AG04449 (cell line): ENCODE results near the gene ZNFX1.

ENCODE experiments used
- CTCF ChIA-PET: fragments of 350-600 bp; formaldehyde crosslinking; extraction: SDS; loops from one replicate; lab custom pipeline; 2021; ENCODE audit warnings: antibody characterized with exemption; lab: Yijun Ruan, JAX
- POLR2A ChIA-PET: fragments of 400-600, 350-600 bp; formaldehyde crosslinking; extraction: SDS; loops from one replicate; lab custom pipeline; 2020; ENCODE audit warnings: antibody characterized with exemption, inconsistent platforms; lab: Yijun Ruan, JAX
- DNase-seq: peaks from one replicate; pipeline ENCODE4 v3.0.0-alpha.2; 2010; ENCODE audit warnings: low read depth, low spot score
- H3K4me3 ChIP-seq: 2 replicates; pipeline ENCODE4 v1.5.1; 2011; ENCODE audit warnings: low read depth, mild to moderate bottlenecking, control low read depth, low read length
- TF ChIP-seq, protein P1 (sequence below): IDR thresholded peaks from one replicate; pipeline ENCODE4 v1.5.1; 2011; ENCODE audit warnings: mild to moderate bottlenecking, moderate library complexity, low read length, control low read depth, inconsistent platforms; ENCODE audit not compliant: insufficient read depth; ENCODE audit errors: missing control alignments

The ZNFX1 gene

DNA sequence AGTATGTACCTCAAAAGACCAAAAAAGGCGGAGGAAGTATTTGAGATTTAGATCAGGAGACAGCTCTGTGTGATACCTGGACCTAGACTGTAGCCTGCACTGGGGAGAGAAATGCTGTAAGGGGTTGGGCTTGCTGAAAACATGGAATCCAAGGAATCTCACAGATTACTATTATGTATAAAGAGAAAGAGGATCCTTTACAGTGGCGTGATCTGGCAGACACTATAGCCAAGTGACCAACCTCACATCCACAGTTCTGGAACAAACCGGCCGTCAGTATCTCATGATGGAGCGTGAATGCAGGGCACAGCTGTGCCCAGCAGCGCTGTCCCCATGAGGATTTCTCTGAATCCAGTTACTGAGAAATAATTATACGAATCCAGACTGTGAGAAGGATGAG is 46.4 kb downstream of the ZNFX1 start:
- DNase-seq = no peak
- ChIA-PET POLR2A (no interaction called here), CTCF (interaction anchor here (0.9 to 2.1 kb wide), 2 partner anchors 14 kb away, joined by 3 to 8 read pairs; no protein-coding TSS in a partner anchor)
- no peak overlapping the region for H3K4me3 ChIP-seq
- TF ChIP-seq, protein P1, sequence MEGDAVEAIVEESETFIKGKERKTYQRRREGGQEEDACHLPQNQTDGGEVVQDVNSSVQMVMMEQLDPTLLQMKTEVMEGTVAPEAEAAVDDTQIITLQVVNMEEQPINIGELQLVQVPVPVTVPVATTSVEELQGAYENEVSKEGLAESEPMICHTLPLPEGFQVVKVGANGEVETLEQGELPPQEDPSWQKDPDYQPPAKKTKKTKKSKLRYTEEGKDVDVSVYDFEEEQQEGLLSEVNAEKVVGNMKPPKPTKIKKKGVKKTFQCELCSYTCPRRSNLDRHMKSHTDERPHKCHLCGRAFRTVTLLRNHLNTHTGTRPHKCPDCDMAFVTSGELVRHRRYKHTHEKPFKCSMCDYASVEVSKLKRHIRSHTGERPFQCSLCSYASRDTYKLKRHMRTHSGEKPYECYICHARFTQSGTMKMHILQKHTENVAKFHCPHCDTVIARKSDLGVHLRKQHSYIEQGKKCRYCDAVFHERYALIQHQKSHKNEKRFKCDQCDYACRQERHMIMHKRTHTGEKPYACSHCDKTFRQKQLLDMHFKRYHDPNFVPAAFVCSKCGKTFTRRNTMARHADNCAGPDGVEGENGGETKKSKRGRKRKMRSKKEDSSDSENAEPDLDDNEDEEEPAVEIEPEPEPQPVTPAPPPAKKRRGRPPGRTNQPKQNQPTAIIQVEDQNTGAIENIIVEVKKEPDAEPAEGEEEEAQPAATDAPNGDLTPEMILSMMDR = no peak

DNA sequence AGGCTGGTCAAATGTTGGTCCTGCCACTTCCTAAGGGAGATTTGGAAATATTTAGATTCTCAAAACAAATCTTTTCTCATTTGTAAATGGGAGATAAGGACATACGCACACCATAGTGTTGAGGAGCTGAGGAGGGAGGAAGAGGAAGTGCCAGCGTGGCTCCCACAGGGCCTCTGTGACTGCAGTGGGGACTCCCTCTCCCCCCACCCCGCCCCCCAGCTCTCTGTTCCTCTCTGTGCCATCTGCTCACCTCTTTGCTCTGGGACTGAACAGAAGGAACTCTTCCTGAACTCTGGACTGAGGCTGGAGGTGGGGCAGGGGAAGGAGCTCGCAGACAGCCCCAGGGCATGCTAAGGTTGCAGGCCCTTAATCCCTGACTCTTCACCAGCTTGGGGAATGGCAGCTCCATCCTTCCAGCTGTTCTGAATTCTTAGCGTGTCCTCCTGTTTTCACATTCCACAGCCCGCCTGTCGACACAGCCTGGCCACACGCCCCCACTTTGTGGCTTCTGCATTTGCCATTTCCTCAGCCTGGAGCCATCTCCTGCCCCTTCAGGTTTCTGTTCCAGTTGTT is 47.2 kb downstream of the ZNFX1 start:
- TF ChIP-seq, protein P1 = no peak
- ChIA-PET POLR2A (no interaction called here), CTCF (interaction anchor here (1.0 to 2.1 kb wide), 2 partner anchors 13 to 15 kb away, joined by 3 to 8 read pairs; no protein-coding TSS in a partner anchor)
- H3K4me3 ChIP-seq = no peak overlapping the region
- no peak for DNase-seq

DNA sequence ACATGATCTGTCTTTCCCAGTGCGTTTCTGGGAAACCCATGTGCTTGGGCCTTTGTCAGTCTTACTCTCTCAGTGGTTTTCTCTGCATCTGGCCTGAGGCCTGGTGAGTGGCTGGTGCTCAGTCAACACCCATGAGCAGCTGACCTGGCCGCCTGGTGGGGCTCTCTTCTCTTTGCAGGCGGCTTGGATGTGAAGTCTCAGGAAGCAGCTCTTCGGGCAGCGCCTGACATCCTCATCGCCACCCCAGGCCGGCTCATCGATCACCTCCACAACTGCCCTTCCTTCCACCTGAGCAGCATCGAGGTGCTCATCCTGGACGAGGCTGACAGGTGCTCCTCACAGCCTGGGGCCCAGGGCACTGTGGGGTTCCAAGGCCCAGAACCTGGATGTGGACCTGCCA is 47.8 kb downstream of the ZNFX1 start:
- TF ChIP-seq, protein P1 = no peak
- ChIA-PET CTCF (interaction anchor here (1.0 kb wide), 1 partner anchor 13 kb away, joined by 3 read pairs; no protein-coding TSS in a partner anchor), POLR2A (no interaction called here)
- DNase-seq = no peak
- H3K4me3 ChIP-seq = no peak overlapping the region

DNA sequence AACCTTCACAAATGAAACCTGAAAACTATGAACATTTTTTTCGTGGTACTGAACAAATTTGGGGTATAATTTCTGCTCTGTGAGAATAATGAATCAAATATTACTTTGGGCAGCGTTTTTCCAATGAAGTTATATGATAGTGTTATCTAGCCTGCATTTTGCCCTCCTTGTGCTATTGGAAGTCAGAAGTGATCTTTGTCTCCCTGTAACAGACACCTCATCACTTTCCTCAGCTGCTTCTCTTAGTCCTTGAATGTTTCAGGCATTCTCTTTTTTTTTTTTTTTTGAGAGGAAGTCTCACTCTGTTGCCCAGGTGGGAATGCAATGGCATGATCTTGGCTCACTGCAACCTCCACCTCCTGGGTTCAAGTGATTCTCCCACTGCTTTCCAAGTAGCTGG is 48.5 kb downstream of the ZNFX1 start:
- no peak overlapping the region for H3K4me3 ChIP-seq
- ChIA-PET CTCF (no interaction called here), POLR2A (interaction anchor here (0.6 kb wide), 1 partner anchor 11 kb away, joined by 4 read pairs; no protein-coding TSS in a partner anchor)
- TF ChIP-seq, protein P1 = no peak
- DNase-seq = no peak

DNA sequence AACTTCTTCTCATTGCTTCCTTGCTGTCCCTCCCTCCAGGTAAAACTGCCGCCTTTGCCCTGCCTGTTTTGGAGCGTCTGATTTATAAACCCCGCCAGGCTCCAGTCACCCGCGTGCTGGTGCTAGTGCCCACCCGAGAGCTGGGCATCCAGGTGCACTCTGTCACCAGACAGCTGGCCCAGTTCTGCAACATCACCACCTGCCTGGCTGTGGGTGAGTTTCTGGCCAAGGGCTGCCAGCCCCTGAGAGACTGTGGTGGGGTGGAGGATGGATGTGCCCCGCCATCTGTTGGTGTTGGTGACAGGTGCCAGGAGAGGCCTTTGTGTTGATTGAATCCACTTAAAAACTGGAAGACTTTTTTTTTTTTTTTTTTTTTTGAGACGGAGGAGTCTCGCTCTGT is 49.2 kb downstream of the ZNFX1 start:
- ChIA-PET CTCF (no interaction called here), POLR2A (no interaction called here)
- no peak overlapping the region for H3K4me3 ChIP-seq
- TF ChIP-seq, protein P1 = no peak
- DNase-seq = no peak

DNA sequence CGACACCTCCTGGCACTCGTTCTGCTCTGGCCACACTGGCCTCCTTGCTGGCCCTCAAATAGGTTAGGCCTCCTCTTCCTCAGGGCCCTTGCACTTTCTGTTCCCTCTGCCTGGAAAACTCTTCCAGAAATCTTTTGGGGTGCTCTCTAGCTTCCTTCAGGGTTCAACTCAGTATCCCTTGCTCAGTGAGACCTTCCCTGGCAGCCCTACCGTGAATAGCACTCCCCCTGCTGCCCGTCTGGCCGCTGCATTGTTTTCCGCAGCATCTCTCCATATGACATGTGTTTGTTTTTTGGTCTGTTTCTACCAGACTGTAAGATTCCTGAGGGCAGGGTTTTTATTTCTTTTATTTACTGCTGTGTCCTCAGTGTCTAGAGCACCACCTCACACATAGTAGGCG is 52.0 kb downstream of the ZNFX1 start:
- no peak for DNase-seq
- ChIA-PET CTCF (no interaction called here), POLR2A (no interaction called here)
- no peak overlapping the region for H3K4me3 ChIP-seq
- TF ChIP-seq, protein P1 = no peak
